ENCODE measurements around the gene EIF1AX.

DNA sequence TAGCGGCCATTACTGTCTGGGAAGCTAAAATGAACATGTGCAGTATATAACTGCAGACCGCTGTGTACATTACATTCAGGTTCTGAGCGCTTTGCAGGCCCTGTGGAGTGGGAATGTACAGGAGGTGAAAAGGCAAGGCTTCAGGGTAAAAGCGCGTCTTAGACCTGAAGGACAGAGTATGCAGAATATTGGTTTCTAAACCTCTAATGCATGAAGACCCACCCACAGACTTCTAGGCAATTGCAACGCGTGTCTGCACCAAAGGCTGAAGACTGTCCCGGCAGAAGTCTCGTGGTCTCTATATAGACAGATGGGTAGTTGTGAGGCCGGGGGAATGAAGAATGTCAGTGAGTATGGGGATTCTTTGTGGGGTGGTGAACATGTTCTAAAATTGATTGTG lies 30.4 kb downstream of the EIF1AX start:
- TF ChIP-seq CTCF (conservative IDR thresholded peaks at IDR 0.05; ENCODE audit: low read depth, low read length), result no peak
- no peak for TF ChIP-seq EZH2 (IDR thresholded peaks at IDR 0.05; ENCODE audit: low read length, unreplicated experiment)
- no peak for TF ChIP-seq EZH2phosphoT487 (IDR thresholded peaks at IDR 0.05; ENCODE audit: borderline replicate concordance, low read length)

Measured in PC-3 (cell line).